Pulmonary artery endothelial cell (primary cell): ENCODE results near the gene AJM1. TPM values are rescaled to one million over a fixed set of nuclear protein-coding genes. Genes with fewer than 3 reads are reported as not detected.
"Not testable (repeated sequence)": the region's sequence is repeated elsewhere in the genome, so short reads cannot be mapped to it uniquely, and the experiment has no call there.

Experiments
- DNase-seq: peaks from one replicate; pipeline ENCODE4 v3.0.0-alpha.2; 2011; ENCODE audit warnings: low read depth, low spot score
- total RNA-seq: library from RNA; depleted of rRNA; stranded (reverse); fragments of >200 nt; gene quantifications from 2 replicates; pipeline ENCODE4 v1.2.3, GENCODE V29; 2014

Gene AJM1
- total RNA-seq: 0.66 and 0.78 TPM in 2 replicates

GRCh38 chr9:136842380-136842948 lies at the start of gene AJM1:
AJM1 (plus strand) TSS chr9:136842478; CDS start chr9:136844415, 1,937 bp downstream.
- peak; percentile 29 for DNase-seq

GRCh38 chr9:136793086-136793946 lies 49.0 kb upstream of the AJM1 start:
- no peak for DNase-seq

GRCh38 chr9:136794281-136794999 lies 47.8 kb upstream of the AJM1 start:
- no peak for DNase-seq

GRCh38 chr9:136795000-136795348 lies 47.3 kb upstream of the AJM1 start:
- DNase-seq: no peak

- DNase-seq: no peak
These were observed 46.0 kb upstream of the AJM1 start, which contains the start of gene CCDC183 for GRCh38 chr9:136796238-136796774. CCDC183 (plus strand) TSS chr9:136796338; CDS start chr9:136796398, 60 bp downstream.

GRCh38 chr9:136796775-136797347 lies 45.4 kb upstream of the AJM1 start:
- DNase-seq: not testable (repeated sequence)

GRCh38 chr9:136798708-136799078 lies 43.6 kb upstream of the AJM1 start:
- DNase-seq: no peak

- no peak for DNase-seq
These were observed 43.0 kb upstream of the AJM1 start for GRCh38 chr9:136799079-136799853.

GRCh38 chr9:136799854-136800657 lies 42.2 kb upstream of the AJM1 start:
- no peak for DNase-seq

GRCh38 chr9:136802321-136802720 lies 40.0 kb upstream of the AJM1 start:
- DNase-seq: no peak

- not testable (repeated sequence) for DNase-seq
These were observed 39.2 kb upstream of the AJM1 start for GRCh38 chr9:136803009-136803550.

- no peak for DNase-seq
These were observed 38.4 kb upstream of the AJM1 start for GRCh38 chr9:136803551-136804508.

- DNase-seq: no peak
These were observed 37.6 kb upstream of the AJM1 start for GRCh38 chr9:136804509-136805206.

GRCh38 chr9:136805207-136805740 lies 37.0 kb upstream of the AJM1 start:
- DNase-seq: no peak

- DNase-seq: no peak
These were observed 36.2 kb upstream of the AJM1 start for GRCh38 chr9:136806067-136806466.

GRCh38 chr9:136806631-136807201 lies 35.6 kb upstream of the AJM1 start:
- no peak for DNase-seq
